HCT116 (cell line): ENCODE measurements around the gene ACVRL1.

Experiments used
- CEBPB ChIP-seq: IDR thresholded peaks from 2 replicates; pipeline ENCODE4 v1.6.1; 2012; ENCODE audit warnings: low read depth
- CTCF ChIP-seq, 3 experiments: fragments of 200-600 bp in 1 of 3; sonication (generic) in 1 of 3; IDR thresholded peaks in 2 of 3; conservative IDR thresholded peaks in 1 of 3; 2 replicates each; pipeline ENCODE4 v1.5.1; 2012 to 2017; ENCODE audit warnings: low read depth in 2 of 3, low read length in 2 of 3, antibody characterized with exemption in 1 of 3, borderline replicate concordance in 1 of 3, control low read depth in 1 of 3, mild to moderate bottlenecking in 1 of 3, mixed read lengths in 1 of 3, mixed run types in 1 of 3, moderate library complexity in 1 of 3; ENCODE audit not compliant: insufficient read depth in 1 of 3
- JUND ChIP-seq: IDR thresholded peaks from 2 replicates; pipeline ENCODE4 v1.6.1; 2012
- POLR2A ChIP-seq: IDR thresholded peaks from 2 replicates; pipeline ENCODE4 v1.7.0; 2011; ENCODE audit warnings: borderline replicate concordance; ENCODE audit not compliant: insufficient read depth, insufficient read length; ENCODE audit errors: extremely low read depth
- SRF ChIP-seq: IDR thresholded peaks from 2 replicates; pipeline ENCODE4 v1.6.1; 2012; ENCODE audit warnings: low read depth
- TF ChIP-seq, protein P1 (sequence below): IDR thresholded peaks from 2 replicates; pipeline ENCODE4 v1.6.1; 2012

DNA sequence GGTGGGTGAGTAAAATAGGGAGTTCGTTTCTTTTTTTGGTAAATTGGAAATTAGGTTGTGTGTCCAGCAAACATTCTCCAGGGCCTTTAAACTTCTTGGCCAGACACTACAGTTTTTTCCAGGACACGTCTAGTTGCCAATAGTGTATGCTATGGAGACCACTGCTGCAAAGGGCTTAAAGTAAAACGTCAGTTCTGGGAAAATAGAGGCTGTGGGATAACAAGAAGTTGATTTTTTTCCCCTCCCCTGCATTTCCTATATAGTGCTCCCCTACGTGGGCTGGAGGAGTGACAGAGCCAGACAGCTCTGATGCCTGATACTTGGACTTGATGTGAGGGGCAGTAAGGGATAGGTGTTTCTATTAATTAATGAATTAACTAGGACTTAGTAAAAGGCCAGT lies 46.6 kb downstream of the ACVRL1 start:
- no peak for TF ChIP-seq POLR2A
- TF ChIP-seq CTCF (IDR thresholded peaks at IDR 0.05 in 2 of 3, conservative IDR thresholded peaks at IDR 0.05 in 1 of 3; ENCODE audit: borderline replicate concordance in 1 of 3, insufficient read depth in 1 of 3, low read depth in 2 of 3, low read length in 2 of 3): no peak
- TF ChIP-seq, protein P1, sequence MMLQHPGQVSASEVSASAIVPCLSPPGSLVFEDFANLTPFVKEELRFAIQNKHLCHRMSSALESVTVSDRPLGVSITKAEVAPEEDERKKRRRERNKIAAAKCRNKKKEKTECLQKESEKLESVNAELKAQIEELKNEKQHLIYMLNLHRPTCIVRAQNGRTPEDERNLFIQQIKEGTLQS: no peak
- no peak for TF ChIP-seq CEBPB
- no peak for TF ChIP-seq JUND
- TF ChIP-seq SRF: no peak
